ENCODE measurements around the gene TPRA1.
A peak's percentile ranks its signal among the peaks of the same experiment; 100 is the strongest.

The TPRA1 gene

DNA sequence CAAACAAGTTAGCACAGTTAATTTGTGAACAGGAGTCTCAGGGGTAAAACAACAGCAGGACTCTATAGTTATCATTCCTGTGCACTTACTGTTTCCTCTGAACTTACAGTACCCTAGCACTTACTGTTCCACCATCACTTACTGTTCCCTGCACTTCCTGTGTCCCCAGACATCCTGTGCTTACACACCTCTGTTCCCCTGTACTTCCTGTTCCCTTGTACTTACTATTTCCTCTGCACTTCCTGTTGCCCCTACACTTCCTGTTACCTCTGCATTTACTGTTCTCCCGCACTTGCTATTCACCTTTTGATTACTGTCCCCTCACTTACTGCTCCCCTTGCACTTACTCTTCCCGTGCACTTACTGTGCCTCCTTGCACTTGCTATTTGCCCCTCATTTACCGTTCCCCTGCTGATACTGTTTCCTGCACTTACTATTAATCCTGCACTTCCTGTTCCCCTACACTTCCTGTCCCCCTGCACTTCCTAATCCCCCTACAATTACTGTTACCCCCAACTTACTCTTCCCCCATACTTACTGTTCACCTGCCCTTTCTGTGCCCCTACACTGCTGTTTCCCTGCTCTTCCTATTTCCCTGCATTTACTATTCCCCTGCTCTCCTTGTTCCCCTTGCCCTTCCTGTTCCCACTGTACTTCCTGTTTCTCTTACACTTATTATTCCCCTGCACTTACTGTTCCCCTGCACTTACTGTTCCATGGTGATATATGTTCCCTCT is 30.3 kb downstream of the TPRA1 start:
- no peak for DNase-seq (ENCODE audit: low read depth)

DNA sequence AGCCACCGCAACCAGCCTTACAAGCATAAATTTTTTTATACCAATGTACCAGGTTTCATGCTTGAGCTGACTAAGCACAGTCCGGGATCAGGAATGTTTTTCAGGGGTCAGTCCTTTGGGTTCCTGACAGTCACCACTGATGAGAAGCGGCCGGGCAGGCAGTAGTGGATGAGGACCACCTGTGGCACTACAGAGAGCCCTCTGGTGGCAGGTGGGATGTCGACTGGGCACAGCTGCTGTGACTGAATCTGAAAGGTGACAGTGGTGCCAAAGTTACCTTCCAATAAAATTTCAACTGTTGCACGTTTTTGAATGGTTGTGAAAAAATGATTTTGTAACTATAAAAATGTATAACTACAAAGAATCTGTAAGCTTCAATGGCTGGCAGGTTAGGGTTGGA is 34.0 kb downstream of the TPRA1 start:
- DNase-seq (ENCODE audit: low read depth) = no peak

DNA sequence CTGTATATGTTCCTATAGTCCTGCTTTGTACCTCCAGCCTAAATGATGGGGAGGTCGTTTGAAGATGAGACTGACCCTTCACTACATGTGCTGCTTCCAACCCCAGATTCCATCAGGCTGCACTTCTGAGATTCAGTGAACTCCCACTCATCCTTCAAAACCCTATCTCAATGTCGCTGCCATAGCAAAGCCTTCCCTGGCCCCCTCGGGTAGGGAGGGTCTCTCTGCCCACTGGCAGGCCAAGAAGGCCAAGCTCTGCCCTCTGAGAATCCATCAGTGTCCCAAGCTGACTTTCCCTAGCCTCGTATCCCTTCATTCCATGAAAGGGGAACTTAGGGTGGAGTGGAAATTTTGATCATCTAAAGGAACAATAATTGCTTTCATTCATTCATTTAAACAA is 35.4 kb downstream of the TPRA1 start:
- DNase-seq (ENCODE audit: low read depth) = no peak

DNA sequence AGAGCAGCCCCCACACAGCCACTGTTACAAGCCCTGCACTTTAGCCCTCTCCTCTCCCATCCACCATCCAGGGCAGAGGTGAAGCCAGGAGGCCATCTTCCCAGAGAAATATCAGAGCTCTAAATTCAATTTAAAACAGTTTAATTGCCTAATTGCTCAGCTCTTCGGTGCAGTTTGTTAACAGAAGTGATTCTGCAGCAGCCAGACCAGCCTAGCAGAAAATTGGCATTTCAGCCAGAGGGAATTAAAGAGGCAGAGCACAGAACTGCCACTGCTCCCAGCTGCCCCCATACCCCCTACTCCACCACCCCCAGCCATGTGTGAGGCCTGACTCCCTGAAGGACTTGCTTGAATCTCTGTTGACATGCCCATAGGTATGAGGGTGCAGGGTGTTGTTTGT is 38.5 kb downstream of the TPRA1 start:
- no peak for DNase-seq (ENCODE audit: low read depth)

DNA sequence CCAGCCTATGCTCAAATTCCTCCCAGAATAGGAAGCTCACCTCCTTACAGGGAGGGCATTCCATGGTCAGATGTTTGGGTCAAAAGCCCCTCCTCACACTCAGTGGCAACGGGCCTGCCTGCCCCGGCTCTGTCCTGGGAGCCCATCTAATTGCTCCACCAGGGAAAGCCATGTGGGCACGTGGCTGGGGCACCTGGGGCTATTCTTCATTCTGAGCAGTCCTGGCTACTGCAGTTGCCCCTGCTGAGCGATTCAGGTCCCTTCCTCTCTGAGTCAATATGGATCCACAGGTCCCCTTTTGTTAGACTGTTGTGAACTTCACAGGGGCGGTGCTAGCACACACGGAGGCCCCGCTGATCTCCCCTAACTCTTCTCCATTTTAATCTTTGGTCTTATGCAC is 39.4 kb downstream of the TPRA1 start:
- DNase-seq (ENCODE audit: low read depth) = no peak

DNA sequence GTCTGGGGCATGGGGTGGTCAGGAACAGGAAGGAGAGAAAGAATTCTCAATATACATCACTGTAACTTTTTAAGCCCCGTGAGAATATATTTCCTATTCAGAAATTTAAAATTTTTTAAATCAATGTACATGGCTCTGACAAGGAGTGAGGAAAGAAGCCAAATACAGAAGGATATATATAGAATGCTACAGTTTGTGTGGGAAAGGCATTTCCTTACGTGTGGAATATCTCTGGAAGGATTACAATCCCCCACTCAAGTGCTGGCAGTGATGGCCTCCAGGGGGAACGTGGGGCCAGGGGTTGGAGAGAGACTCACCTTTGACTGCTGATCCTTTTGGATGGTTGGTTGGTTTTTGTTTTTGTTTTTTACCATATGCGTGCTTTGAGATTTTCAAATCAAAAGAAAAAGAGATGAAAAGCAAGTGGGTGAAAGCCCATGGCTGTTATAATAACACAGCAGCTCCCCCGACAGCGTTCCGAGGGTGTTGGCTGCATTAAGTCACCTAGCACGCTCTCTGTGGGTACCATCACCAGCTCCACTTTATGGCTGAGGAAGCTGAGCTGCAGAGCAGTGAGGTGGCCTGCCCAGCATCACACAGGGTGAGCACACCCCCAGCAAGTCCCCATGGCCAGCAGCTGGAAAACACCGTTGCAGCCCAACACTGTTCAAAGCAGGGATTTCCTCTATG is 39.9 kb downstream of the TPRA1 start:
- no peak for DNase-seq (ENCODE audit: low read depth)

DNA sequence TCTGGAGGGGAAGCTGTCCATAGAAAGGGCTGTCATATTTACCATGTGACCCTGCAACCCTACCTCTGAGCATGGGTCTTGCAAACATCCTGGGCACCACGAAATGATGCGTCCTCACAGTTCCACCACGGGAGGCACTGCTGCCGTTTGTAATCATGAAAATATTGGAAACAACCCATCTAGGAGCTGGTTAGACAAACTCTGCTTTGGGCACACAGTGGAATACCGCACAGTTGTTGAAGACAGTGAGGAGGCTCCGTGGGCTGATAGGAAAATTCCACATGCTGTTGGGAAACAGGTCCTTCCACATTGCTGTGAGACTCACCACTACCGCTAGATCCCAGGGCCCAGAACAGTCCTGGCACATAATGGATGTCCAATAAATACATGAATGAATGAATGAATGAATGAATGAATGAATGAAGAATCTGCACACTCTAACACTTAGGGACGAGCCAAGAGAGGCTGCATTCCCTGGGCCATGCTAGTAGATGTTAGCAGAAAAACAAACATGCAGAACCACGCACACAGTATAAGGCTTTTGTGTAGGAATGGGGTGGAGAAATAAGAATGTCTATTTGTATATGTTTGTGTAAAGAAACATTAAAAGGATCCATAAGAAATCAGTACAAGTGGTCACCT is 40.6 kb downstream of the TPRA1 start:
- DNase-seq (ENCODE audit: low read depth) = no peak

DNA sequence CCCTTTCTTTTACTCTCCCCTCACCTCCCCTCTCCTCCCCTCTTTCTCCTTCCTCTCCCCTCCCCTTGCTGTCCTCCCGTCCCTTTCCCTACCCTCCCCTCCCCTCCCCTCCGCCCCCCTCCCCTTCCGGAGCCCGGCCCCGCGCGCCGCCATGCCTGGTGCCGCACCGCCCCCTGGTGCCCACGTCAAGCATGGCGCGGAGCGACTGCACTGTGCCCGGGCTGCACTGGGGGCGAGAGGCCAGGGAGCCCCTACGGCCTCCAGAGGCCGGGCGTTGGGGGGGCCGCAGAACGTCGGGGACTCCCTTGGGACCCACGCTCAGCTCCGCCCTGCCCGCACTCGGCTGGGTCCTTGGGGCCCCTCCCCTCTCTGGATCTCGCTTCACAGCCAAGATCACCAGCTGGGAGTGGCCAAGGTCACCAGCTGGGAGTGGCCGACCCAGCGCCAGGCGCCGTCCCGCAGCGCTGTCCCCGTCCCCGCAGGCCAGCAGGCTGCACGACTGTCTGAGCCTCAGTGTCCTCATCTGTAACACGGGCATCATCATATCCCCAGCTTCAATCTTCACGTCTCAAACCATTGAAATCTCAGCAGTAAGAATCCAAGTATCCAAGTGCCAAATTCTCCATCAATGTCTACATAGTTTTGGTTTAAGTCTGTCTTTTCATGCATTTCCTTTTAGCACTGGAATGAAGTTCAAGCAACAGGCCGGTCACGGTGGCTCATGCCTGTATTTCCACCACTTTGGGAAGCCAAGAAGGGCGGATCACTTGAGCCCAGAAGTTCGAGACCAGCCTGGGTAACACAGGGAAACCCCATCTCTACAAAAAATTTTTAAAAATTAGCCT is 42.5 kb downstream of the TPRA1 start:
- peak; percentile 65 for DNase-seq (ENCODE audit: low read depth)

DNA sequence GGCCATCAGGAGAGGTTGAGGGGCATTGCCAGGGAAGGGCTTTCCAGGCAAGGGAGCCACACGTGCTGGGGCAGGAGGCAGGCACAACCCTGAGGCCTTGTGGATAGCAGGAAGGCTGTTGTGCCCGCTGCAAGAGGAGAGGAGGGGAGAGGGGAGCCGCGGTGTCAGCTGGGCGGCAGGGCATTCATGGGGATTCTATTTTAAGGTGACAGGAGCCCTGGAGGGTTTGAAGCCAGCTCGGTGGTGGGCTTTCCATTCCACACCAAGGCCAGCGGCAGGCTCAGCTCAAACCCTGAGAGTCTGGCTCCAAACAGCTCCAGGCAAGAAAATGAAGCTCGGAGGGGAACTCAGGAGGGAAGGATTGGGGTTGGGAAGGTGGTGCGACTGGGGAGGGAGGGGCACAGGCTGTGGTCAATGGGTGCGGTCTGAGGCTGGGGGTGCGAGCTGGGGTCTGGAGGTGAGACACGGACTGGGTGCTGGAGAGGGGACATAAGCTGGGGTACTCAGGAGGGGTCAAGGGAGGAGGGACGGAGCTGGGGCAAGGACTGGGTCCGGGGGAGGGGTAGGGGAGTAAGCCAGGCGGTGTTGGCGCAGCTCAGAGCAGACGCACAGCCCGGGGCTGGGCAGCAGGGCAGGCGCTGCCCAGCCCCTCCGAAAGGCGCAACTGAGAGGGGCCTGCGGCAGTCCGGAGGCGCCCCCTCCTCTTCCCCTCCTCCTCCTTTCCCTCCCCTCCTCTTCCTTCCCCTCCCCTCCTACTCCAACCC is 43.4 kb downstream of the TPRA1 start:
- DNase-seq (ENCODE audit: low read depth) = no peak

DNA sequence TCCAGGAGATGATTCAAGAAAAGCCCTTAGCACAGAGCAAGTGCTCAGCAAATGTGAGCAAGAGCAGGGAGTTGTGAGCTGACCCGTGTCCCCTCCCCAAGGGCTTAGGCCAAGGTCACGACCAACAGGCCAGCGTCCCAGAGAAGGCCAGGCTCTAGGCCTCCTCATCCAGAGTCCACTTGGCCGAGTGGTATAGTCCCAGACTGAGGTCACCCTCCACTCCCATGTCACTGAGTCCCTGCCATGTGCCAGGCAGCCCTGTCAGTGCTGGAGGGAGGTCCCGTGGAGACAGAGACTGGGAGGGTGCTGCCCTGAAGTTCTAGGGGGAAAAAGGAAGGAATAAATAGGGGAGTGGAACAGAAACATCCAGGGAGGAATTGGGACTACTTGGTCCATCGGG is 44.0 kb downstream of the TPRA1 start:
- DNase-seq (ENCODE audit: low read depth) = no peak

DNA sequence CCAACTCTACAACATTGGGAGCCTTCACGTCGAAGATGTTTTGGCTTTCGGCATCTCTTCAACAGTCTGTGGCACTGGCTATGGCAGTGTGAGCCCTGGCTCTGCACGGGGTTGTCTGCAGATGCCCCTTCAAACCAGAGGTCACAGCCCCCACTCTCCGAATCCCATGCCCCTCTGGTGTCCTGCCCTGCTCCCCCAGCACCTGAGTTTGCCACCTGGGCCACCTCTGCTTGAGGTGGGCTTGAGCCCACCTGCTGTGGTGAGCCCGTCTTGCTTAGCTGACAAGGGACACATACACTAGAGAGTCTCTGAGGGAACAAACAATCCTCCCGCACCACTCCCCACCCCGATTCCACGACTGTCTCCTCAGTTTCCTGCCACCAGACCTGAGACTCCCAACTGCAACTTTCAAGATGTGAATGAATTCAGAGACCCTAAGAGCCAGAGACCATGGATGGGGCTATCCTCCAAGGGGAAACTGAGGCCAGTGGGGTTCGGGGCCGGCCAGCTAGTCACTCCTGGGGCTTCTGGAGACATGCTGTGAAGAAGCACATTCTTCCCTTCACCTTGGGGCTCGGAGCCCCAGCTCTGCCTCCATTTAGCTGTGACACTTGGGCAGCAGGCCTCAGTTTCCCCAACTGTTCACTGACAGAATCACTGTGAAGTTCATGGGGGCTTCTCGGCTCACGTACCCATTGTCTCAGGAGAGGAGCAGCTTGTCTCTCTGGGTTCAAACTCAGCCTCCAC is 44.6 kb downstream of the TPRA1 start:
- DNase-seq (ENCODE audit: low read depth) = no peak

DNA sequence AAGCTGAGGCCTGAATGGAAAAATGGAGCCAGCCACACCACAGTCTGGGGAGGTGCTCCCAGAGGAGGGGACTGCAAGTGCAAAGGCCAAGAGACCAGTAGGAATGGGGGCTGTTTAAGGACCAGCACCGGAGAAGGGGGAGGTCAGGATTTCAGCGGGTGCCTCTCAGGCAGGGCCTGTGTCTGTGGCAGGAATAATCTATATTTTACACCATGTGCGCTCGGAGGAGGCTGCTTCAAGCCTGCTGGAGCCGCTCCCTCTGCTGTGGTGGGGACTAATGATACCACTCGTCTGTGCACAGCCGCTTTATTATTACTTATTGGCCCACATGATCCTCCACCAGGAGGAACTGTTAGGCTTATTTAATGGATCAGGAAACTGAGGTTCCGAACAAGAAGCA is 45.3 kb downstream of the TPRA1 start:
- no peak for DNase-seq (ENCODE audit: low read depth)

DNA sequence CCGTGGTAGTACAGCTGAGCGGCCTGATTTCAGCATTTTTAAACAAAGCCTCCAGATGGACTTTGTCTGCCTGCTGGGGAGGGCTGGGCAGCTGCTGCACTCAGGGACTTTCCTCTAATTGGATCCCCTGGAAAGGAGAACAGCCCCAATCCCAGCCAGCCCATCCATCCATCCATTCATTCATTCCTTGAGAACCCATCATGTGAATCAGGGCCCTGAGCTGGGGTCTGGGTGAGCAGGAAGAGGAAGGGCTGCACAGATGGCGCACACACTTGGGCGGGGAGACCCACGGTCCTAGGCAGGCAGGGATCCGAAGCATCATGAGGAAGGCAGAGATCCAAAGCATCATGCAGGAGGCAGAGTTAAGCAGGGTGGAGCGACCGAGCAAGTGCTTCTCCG is 45.7 kb downstream of the TPRA1 start:
- DNase-seq (ENCODE audit: low read depth) = no peak

DNA sequence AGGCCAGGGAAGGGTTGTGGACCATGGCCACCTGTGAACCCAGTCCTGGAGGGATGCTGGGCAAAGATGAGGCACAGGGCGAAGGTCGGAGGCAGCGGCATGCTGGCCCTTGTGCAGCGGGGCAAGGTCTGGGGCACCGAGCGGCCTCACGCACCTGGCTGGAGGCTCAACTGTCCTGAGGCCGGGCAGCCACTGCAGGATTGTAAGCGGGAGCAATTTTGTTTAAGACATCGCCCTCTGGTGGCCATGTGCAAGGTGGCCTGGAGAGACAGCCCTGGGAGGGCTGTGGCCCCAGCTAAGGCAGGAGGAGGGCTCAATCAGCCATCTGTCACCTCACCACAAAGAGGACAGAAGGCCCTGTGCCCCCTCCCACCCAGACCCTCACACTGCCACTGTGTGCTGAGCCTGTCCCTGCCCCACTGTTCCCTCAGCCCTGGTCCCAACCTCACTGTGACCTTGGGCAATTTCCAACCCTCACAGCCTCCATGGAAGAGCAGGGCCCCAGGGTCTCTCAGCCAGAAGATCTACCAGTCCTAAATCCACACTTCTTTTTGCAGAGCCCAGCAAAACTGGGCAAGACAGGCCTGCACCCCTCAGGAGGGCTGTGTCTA is 46.2 kb downstream of the TPRA1 start:
- peak; percentile 49 for DNase-seq (ENCODE audit: low read depth)

DNA sequence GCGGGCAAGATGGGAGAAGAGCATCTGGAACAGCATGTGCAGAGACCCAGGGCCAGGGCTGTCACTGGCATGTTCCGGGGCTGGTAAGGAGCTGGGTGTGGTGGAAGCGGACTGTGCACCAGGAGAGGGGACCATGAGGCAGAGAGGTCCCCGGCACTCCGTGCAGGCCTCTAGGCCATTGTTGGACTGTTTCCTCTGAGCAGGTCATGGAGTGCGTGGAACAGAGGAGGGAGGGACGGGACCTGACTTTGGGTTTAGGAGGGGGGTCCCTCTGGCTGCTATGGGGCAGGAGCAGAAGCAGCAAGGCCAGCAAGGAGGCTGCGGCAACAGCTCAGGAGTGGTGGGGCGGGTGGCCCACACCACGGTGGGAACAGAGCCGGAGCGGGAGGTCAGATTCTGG is 47.1 kb downstream of the TPRA1 start:
- DNase-seq (ENCODE audit: low read depth) = no peak

DNA sequence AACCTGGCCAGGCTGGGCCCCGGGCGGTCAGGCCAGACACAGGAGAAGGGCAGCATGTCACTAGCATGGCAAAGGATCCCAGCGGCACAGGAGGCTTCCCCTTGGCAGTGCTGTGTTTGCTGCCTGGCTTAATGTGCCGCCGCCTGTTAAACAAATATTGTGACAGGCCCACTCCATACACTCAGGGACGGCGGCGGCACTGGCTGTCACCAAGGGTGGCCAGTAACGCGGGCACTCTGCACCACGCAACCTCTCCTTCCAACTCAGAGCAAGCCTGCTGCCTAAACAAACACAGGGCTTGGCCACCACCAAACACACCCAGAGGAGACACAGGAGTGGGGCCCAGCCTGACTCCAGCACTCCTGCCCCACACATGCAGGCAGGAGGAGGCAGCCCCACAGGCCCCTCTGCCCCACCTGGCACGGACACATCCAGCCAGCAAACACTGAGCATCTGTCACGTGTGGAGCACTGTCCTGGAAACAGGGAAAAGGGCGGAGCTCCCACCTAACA is 48.0 kb downstream of the TPRA1 start:
- DNase-seq (ENCODE audit: low read depth) = no peak

DNA sequence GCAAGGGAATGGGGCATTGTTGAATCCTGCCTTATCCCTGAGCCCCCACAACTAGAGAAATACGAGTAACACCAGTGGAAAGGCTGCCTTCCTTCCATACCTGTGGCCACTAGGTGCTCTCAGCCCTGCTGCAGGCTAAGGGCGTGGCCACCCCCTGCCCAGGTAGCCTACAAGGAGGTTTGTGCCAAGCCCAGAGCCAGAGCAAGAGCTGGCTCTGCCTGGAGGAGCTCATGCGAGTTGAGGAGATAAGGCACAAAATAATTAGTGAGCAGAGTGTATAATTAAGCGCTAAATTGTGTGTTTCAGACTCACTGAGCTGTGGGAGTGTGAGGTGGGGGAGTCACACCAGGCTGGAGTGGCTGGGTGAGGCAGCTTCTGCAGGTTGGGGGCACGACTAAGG is 49.2 kb downstream of the TPRA1 start:
- no peak for DNase-seq (ENCODE audit: low read depth)

DNA sequence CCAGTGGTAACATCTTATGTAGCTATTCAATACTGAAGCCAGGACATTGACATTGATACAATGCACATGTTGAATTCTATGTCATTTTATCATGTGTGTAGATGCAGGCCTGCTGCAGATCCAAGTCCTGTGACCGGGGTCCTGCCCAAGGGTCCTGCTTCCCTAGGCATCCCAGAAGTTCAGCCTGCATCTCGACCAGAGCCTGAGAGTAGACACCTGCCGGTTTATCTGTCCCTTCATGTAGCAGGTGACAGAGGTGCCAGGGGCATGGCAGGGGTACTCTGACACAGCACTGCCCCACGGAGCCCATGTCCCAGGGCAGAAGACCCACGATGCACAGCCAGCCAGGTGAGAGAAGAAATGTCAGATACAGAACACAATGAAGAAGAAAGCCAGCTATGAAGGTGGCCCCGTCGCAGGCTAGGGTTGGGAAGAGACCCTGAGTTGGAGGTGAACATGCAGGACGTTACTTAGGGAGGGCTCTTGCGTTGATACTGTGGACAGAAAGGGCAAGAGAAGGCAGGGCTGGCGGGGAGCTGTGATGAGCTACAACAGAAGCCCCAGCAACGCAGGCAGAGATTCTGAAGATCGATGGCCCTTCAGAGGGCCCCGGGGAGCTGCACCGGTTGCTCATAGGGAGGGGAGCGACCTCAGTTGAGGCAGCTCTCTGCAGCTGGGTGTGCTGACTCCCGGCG is 51.0 kb downstream of the TPRA1 start:
- no peak for DNase-seq (ENCODE audit: low read depth)

DNA sequence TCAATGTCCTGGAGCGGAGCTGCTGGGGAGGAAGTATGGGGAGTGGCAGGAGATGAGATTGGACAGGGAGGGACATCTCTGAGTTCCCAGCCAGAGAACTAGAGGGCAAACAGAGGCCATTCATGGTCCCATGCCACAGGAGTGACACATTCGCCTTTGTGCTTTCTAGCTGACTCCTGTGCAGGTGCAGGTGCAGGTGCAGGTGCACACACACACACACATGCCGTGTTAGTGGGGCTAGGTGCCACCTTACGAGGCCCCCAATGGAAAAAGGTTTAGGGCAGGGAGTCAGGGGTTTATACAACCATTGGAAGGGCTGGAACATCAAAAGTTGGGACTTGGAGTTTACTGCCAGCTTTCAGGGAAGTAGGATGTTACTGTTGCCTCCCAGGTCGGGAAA is 52.0 kb downstream of the TPRA1 start:
- no peak for DNase-seq (ENCODE audit: low read depth)
